GM19035 (cell line): ENCODE measurements around the gene SLC51B.
"Not testable (repeated sequence)": the region's sequence is repeated elsewhere in the genome, so short reads cannot be mapped to it uniquely, and the experiment has no call there.

Experiments used
- ATAC-seq: cut with Tn5 transposase; IDR thresholded peaks from one replicate; pipeline ENCODE4 v1.9.1; 2021; ENCODE audit not compliant: unreplicated experiment

SLC51B gene

GRCh38 chr15:65083262-65083701, 38.1 kb downstream of the SLC51B start:
- ATAC-seq: no peak

- ATAC-seq: no peak
Observed at GRCh38 chr15:65084500-65085206, 39.5 kb downstream of the SLC51B start.

- no peak for ATAC-seq
Observed at GRCh38 chr15:65085207-65085753, 40.1 kb downstream of the SLC51B start.

- no peak for ATAC-seq
Observed at GRCh38 chr15:65085990-65086679, 40.9 kb downstream of the SLC51B start.

- ATAC-seq: no peak
Observed at GRCh38 chr15:65086680-65087111, 41.5 kb downstream of the SLC51B start.

GRCh38 chr15:65087411-65087810, 42.2 kb downstream of the SLC51B start:
- no peak for ATAC-seq

GRCh38 chr15:65087873-65088642, 42.9 kb downstream of the SLC51B start:
- no peak for ATAC-seq

GRCh38 chr15:65088643-65089021, 43.4 kb downstream of the SLC51B start:
- no peak for ATAC-seq

- ATAC-seq: no peak
Observed at GRCh38 chr15:65089206-65089824, 44.1 kb downstream of the SLC51B start.

- ATAC-seq: no peak
Observed at GRCh38 chr15:65091946-65092770, 47.0 kb downstream of the SLC51B start.

- ATAC-seq: no peak
Observed at GRCh38 chr15:65092911-65093792, 48.0 kb downstream of the SLC51B start.

- not testable (repeated sequence) for ATAC-seq
Observed at GRCh38 chr15:65093793-65094170, 48.6 kb downstream of the SLC51B start.

GRCh38 chr15:65094294-65094995, 49.3 kb downstream of the SLC51B start:
- no peak for ATAC-seq

GRCh38 chr15:65095011-65095746, 50.0 kb downstream of the SLC51B start:
- no peak for ATAC-seq

- ATAC-seq: no peak
Observed at GRCh38 chr15:65095747-65096104, 50.5 kb downstream of the SLC51B start.

- no peak for ATAC-seq
Observed at GRCh38 chr15:65096481-65097385, 51.5 kb downstream of the SLC51B start.
